ENCODE results near the gene COMTD1. TPM values are rescaled to one million over a fixed set of nuclear protein-coding genes. Genes with fewer than 3 reads are reported as not detected.
A peak's percentile ranks its signal among the peaks of the same experiment; 100 is the strongest.
"Not testable (repeated sequence)": the region's sequence is repeated elsewhere in the genome, so short reads cannot be mapped to it uniquely, and the experiment has no call there.

COMTD1 gene
- total RNA-seq, 1 donor from 2014 or later, result 38.1 TPM

- H3K27me3 Mint-ChIP-seq, result no peaks in the 10 kb centered on the region
- DNase-seq, result no peak
- no peaks in the 10 kb centered on the region for H3K9me3 Mint-ChIP-seq
- no peak overlapping the region for H3K4me3 Mint-ChIP-seq
- intact Hi-C loops (cut with micrococcal nuclease), result no loop called here
- no peak overlapping the region for H3K27ac Mint-ChIP-seq
- peaks cover 47% of the 10 kb centered on the region for H3K4me1 Mint-ChIP-seq
- peaks cover 76% of the 10 kb centered on the region for H3K36me3 Mint-ChIP-seq (ENCODE audit: low read depth)
Measured at GRCh38 chr10:75223507-75223906, 12.2 kb downstream of the COMTD1 start.

- Mint-ChIP-seq H3K36me3 (ENCODE audit: low read depth) (peaks cover 83% of the 10 kb centered on the region), H3K4me1 (peaks cover 42% of the 10 kb centered on the region)
- DNase-seq; intact Hi-C loops (cut with micrococcal nuclease); H3K4me3 Mint-ChIP-seq; H3K9me3 Mint-ChIP-seq; H3K27ac Mint-ChIP-seq; H3K27me3 Mint-ChIP-seq: not testable (repeated sequence)
Measured at GRCh38 chr10:75221492-75221891, 14.3 kb downstream of the COMTD1 start.

GRCh38 chr10:75220274-75220673 lies 15.5 kb downstream of the COMTD1 start:
- Mint-ChIP-seq H3K9me3 (no peaks in the 10 kb centered on the region), H3K36me3 (ENCODE audit: low read depth) (peaks cover 83% of the 10 kb centered on the region), H3K4me1 (peaks cover 41% of the 10 kb centered on the region), H3K27ac (no peak overlapping the region), H3K27me3 (no peaks in the 10 kb centered on the region), H3K4me3 (no peak overlapping the region)
- DNase-seq, result no peak
- intact Hi-C loops (cut with micrococcal nuclease), result no loop called here

DNA sequence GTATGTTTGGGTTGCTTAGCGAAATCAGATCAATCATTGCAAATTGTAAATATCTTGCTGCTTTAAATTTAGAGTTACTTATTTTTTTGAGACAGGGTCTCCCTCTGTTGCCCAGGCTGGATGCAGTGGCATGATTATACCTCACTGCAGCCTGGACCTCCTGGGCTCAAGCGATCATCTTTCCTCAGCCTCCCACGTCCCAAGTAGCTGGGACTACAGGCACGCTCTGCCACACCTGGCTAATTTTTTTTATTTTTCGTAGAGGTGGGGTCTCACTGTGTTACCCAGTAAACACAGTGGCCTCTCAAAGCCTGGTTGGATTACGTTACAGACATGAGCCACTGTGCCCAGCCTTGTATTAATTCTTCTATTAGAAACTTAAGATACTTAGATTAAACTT lies 23.4 kb downstream of the COMTD1 start:
- Mint-ChIP-seq H3K36me3 (ENCODE audit: low read depth) (peaks cover 39% of the 10 kb centered on the region), H3K9me3 (no peaks in the 10 kb centered on the region), H3K4me3 (peak overlapping the region; percentile 96), H3K27ac (peak overlapping the region; percentile 100), H3K4me1 (peaks cover 41% of the 10 kb centered on the region), H3K27me3 (no peaks in the 10 kb centered on the region)
- intact Hi-C loops (cut with micrococcal nuclease), result no loop called here
- no peak for DNase-seq

DNA sequence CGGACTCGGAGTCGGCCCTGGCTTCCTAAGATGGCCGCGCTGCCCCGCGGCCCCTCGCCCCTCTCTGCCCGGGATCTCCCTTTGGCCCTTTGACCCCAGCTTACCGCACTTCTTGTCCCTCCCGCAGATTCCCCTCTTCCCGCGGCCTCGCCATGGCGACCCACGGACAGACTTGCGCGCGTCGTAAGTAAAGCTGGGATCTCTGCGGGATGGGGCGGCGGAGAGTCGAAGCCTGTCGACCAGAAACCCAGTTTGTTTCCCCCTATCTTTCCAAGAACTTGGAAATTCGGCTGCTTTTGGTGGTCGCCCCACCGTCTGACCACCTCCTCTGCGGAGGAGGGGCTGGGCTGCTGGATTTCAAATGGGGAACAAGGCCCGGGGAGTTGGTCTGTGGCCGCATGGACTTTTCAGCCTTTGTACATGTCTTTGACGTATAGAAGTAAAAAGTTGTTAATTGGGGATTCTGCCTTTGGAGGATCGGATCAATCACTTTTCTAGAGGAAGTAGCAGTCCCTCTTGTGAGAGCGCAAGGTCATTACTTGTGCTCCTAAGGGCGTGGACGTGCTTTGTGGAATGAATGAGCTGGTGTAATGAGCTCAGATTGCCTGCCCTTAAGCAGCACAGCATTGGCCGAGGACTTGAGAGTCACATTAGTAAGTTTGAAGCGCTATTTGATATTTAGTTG lies 24.6 kb downstream of the COMTD1 start:
- Mint-ChIP-seq H3K9me3 (no peaks in the 10 kb centered on the region), H3K27ac (peak overlapping the region; percentile 100), H3K27me3 (no peaks in the 10 kb centered on the region), H3K4me3 (peak overlapping the region; percentile 96), H3K36me3 (ENCODE audit: low read depth) (peaks cover 31% of the 10 kb centered on the region), H3K4me1 (peaks cover 35% of the 10 kb centered on the region)
- DNase-seq, result peak; percentile 78
- intact Hi-C loops (cut with micrococcal nuclease), result loop anchor here (1.0 to 2.0 kb wide), 2 partner anchors 622 to 1060 kb away; partner anchors contain the start of gene ADK

GRCh38 chr10:75210282-75211006 lies 25.3 kb downstream of the COMTD1 start, which contains the start of gene VDAC2:
TSS of gene VDAC2 (plus strand) at chr10:75210796. CDS start at chr10:75211159, 363 bp downstream.
- H3K4me1 Mint-ChIP-seq, result peaks cover 34% of the 10 kb centered on the region
- DNase-seq, result peak; percentile 99
- peak within 1 kb of the TSS; percentile 100 for H3K27ac Mint-ChIP-seq
- H3K4me3 Mint-ChIP-seq, result peak within 1 kb of the TSS; percentile 96
- H3K27me3 Mint-ChIP-seq, result no peaks in the 10 kb centered on the region
- H3K9me3 Mint-ChIP-seq, result no peaks in the 10 kb centered on the region
- peaks cover 24% of the 10 kb centered on the region for H3K36me3 Mint-ChIP-seq (ENCODE audit: low read depth)
- intact Hi-C loops (cut with micrococcal nuclease), result loop anchor here (1.0 to 2.0 kb wide), 7 partner anchors 20 to 1059 kb away; partner anchors contain the start of genes ADK and SAMD8

- intact Hi-C loops (cut with micrococcal nuclease), result loop anchor here (1.0 to 2.0 kb wide), 6 partner anchors 20 to 1034 kb away; partner anchors contain the start of gene SAMD8
- Mint-ChIP-seq H3K36me3 (ENCODE audit: low read depth) (peaks cover 23% of the 10 kb centered on the region), H3K4me1 (peaks cover 38% of the 10 kb centered on the region)
Measured at GRCh38 chr10:75209921-75210281, 25.9 kb downstream of the COMTD1 start.

DNA sequence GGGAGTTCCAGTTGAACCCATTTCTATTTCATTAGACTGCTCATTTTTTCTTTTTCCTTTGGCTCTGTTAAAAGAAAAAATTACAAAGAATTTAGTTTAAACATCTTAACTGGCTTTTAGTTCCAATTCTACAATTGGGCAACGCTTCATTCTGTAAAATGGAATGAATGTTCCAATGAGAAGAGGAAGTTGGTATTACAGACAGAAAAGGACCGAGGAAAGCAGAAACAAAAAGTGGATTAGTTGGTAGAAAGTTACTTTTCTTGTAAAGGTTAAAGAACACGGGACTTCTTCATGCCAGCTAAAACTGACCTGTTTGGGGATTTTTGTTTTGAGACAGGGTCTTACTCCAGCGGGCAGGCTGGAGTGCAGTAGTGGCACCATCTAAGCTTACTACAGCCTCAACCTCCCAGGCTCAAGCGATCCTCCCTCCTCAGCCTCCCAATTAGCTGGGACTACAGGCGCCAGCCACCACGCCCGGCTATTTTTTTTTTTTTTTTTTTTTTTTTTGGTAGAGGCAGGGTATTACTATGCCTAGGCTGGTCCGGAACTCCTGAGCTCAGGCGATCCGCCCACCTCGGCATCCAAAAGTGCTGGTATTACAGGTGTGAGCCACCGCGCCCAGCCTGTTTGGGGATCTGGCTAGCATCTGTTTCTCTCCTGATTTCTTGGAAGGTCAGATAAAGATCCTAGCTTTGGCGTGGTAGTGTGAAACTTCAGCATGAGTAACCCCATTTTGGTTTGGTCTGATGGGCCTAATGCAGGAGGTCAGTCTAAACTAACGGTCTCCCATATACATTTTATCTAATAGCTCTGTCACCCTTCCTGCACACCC lies 26.5 kb downstream of the COMTD1 start:
- Mint-ChIP-seq H3K36me3 (ENCODE audit: low read depth) (peaks cover 21% of the 10 kb centered on the region), H3K4me3 (peak overlapping the region; percentile 96), H3K27ac (peak overlapping the region; percentile 100), H3K27me3 (no peaks in the 10 kb centered on the region), H3K9me3 (no peaks in the 10 kb centered on the region), H3K4me1 (peaks cover 38% of the 10 kb centered on the region)
- intact Hi-C loops (cut with micrococcal nuclease), result no loop called here
- DNase-seq, result no peak

More at GRCh38 chr10:75209921-75210281, 25.9 kb downstream of the COMTD1 start:
- Mint-ChIP-seq H3K27me3 (no peaks in the 10 kb centered on the region), H3K27ac (peak overlapping the region; percentile 100), H3K4me3 (peak overlapping the region; percentile 96), H3K9me3 (no peaks in the 10 kb centered on the region)
- DNase-seq, result peak; percentile 94

GRCh38 chr10:75208181-75208580 lies 27.6 kb downstream of the COMTD1 start:
- intact Hi-C loops (cut with micrococcal nuclease), result no loop called here
- Mint-ChIP-seq H3K9me3 (no peaks in the 10 kb centered on the region), H3K27me3 (no peaks in the 10 kb centered on the region), H3K36me3 (ENCODE audit: low read depth) (peaks cover 15% of the 10 kb centered on the region), H3K4me3 (peak overlapping the region; percentile 53), H3K27ac (peak overlapping the region; percentile 79), H3K4me1 (peaks cover 34% of the 10 kb centered on the region)
- DNase-seq, result peak; percentile 64

DNA sequence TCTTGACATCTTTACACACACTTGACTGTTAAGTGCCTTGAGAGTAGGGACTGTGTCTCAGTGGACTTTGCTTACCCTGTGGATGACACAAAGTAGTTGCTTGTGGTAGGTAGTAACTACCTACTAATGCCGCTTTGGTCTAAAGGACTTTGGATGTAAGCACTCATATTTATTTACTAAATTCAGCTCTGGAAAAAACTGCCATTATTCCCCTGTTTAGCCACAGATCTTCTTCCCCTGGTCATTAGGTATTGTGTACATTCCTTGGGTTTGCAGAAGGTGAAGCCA lies 28.0 kb downstream of the COMTD1 start:
- no peak for DNase-seq
- Mint-ChIP-seq H3K4me1 (peaks cover 34% of the 10 kb centered on the region), H3K27me3 (no peaks in the 10 kb centered on the region), H3K9me3 (no peaks in the 10 kb centered on the region), H3K36me3 (ENCODE audit: low read depth) (peaks cover 14% of the 10 kb centered on the region), H3K4me3 (no peak overlapping the region), H3K27ac (peak overlapping the region; percentile 79)
- intact Hi-C loops (cut with micrococcal nuclease), result no loop called here

DNA sequence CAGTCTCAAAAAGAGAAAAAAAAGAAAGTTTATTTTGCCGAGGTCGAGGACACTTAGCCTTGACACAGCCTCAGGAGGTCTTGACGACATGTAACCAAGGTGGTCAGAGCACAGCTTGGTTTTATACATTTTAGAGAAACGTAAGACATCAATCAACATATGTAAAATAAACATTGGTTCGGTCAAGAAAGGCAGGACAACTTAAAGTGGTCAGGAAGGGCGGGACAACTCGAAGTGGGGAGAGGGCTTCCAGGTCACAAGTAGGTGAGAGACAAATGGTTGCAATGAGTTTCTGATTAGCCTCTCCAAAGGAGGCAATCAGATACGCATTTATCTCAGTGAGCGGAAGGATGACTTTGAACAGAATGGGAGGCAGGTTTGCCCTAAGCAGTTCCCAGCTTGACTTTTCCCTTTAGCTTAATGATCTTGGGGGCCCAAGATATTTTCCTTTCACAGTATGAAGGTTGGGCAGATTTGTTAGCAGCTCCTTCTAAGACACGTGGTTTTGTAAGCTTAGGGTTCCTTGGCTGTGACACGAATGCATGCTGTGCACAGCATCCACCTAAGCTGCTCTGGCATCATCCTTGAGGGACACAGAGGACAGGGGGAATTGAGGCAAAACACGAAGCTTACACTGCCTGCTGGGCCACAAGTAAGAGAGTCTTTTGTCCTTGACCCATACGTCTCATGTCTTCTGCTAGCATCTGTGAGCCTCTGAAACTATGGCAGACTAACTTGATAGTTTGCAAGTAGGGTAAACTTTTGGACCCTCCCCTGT lies 28.5 kb downstream of the COMTD1 start:
- no peaks in the 10 kb centered on the region for H3K27me3 Mint-ChIP-seq
- intact Hi-C loops (cut with micrococcal nuclease), result no loop called here
- no peak overlapping the region for H3K4me3 Mint-ChIP-seq
- peaks cover 9% of the 10 kb centered on the region for H3K36me3 Mint-ChIP-seq (ENCODE audit: low read depth)
- H3K9me3 Mint-ChIP-seq, result no peaks in the 10 kb centered on the region
- H3K4me1 Mint-ChIP-seq, result peaks cover 29% of the 10 kb centered on the region
- no peak overlapping the region for H3K27ac Mint-ChIP-seq
- DNase-seq, result no peak

GRCh38 chr10:75206638-75207037 lies 29.1 kb downstream of the COMTD1 start:
- peaks cover 23% of the 10 kb centered on the region for H3K4me1 Mint-ChIP-seq
- H3K4me3 Mint-ChIP-seq; H3K27me3 Mint-ChIP-seq; H3K9me3 Mint-ChIP-seq; DNase-seq; H3K27ac Mint-ChIP-seq; H3K36me3 Mint-ChIP-seq (ENCODE audit: low read depth); intact Hi-C loops (cut with micrococcal nuclease): not testable (repeated sequence)

DNA sequence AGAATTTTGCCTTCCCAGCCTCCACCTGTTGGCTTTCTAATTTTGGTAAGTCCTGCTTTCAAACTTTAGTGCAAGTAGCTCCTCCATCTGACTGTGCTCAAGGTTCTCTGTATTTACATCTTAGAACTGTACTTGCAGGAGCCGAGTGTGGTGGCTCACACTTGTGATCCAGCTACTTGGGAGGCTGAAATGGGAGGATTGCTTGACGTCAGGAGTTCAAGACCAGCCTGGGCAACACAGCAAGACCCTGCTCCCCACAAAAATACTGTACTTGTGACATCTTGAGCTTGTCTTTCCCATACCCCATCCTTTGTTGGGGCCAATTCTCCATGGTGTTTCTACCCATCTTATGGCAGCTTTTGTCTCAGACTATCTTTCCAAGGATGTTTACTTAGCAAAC lies 29.8 kb downstream of the COMTD1 start:
- Mint-ChIP-seq H3K27ac (peak overlapping the region; percentile 6), H3K4me1 (peaks cover 20% of the 10 kb centered on the region), H3K36me3 (ENCODE audit: low read depth) (no peaks in the 10 kb centered on the region), H3K27me3 (no peaks in the 10 kb centered on the region), H3K9me3 (no peaks in the 10 kb centered on the region), H3K4me3 (no peak overlapping the region)
- no peak for DNase-seq
- intact Hi-C loops (cut with micrococcal nuclease), result no loop called here
